ENCODE data around the gene TRIM27.

- no peak for TF ChIP-seq CTCF (IDR thresholded peaks at IDR 0.05)
- TF ChIP-seq POLR2A (IDR thresholded peaks at IDR 0.05), result no peak
- TF ChIP-seq EP300 (IDR thresholded peaks at IDR 0.05), result no peak
These were observed 44.7 kb upstream of the TRIM27 start for GRCh38 chr6:28968476-28968875.
